ENCODE results near the gene IGSF9. TPM values are rescaled to one million over a fixed set of nuclear protein-coding genes. Genes with fewer than 3 reads are reported as not detected.

Gene IGSF9
- polyA plus RNA-seq, 1 experiment: not detected

DNA sequence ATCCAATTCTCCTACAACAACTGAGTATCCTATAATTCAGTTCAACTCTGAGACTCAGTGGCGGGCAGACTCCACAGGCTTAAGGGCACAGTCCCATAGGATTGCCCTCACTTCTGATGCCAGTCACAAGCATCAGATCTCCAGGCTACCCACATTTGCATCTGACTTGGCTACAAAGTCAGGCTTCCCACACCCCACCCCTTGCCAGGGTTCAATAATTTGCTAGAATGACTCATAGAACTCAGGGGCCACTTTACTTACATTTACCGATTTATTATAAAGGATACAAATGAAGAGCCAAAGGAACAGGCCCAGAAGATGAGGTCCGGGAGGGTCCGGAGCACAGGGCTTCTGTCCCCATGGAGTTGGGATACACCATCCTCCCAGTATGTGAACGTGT, 44.6 kb upstream of the IGSF9 start:
- Histone ChIP-seq H3K36me3 (ENCODE audit: control insufficient read depth, insufficient read depth, low read length) (no peaks in the 10 kb centered on the region), H3K4me3 (ENCODE audit: low read depth, low read length) (no peak overlapping the region), H3K27me3 (ENCODE audit: control insufficient read depth, insufficient read depth, low read length) (no peaks in the 10 kb centered on the region; the same call in 1 of the 2 replicates)
- ChIA-PET POLR2A (no interaction called here), CTCF (interaction anchor here (0.8 kb wide), 1 partner anchor 15 kb away, joined by 4 read pairs; no protein-coding TSS in a partner anchor)
- no peak for DNase-seq (ENCODE audit: low read depth)
- no peak for TF ChIP-seq CTCF (IDR thresholded peaks at IDR 0.05; ENCODE audit: insufficient read depth, low read depth, low read length)

DNA sequence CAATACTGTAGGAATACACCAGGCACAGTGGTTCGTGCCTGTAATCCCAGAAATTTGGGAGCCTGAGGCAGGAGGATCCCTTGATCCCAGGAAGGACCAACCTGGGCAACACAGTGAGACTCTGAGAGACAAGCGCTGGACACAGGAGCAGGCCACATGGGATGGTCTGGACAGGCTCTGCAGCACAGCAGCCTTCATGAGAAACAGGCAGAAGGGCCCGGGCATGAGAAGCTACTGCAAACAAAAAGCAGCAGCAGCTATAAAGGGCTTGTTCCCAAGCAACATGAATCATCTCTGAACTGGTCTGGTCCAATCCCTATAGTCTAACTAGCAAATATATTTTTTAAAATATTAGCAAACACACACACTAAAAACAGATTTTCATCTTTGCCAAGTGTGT, 44.2 kb upstream of the IGSF9 start:
- TF ChIP-seq CTCF (IDR thresholded peaks at IDR 0.05; ENCODE audit: insufficient read depth, low read depth, low read length): no peak
- ChIA-PET POLR2A (no interaction called here), CTCF (interaction anchor here (2.0 kb wide), 1 partner anchor 17 kb away, joined by 9 read pairs; no protein-coding TSS in a partner anchor)
- Histone ChIP-seq H3K36me3 (ENCODE audit: control insufficient read depth, insufficient read depth, low read length) (no peaks in the 10 kb centered on the region), H3K27me3 (ENCODE audit: control insufficient read depth, insufficient read depth, low read length) (no peaks in the 10 kb centered on the region; the same call in 1 of the 2 replicates), H3K4me3 (ENCODE audit: low read depth, low read length) (no peak overlapping the region)
- no peak for DNase-seq (ENCODE audit: low read depth)

GRCh38 chr1:159988006-159988405, 42.6 kb upstream of the IGSF9 start:
- POLR2A ChIA-PET: no interaction called here
- H3K27me3 ChIP-seq (ENCODE audit: control insufficient read depth, insufficient read depth, low read length): peaks cover 2% of the 10 kb centered on the region
- CTCF ChIA-PET: interaction anchor here (1.1 to 2.0 kb wide), 2 partner anchors 18 to 189 kb away, joined by 3 to 9 read pairs; no protein-coding TSS in a partner anchor
- no peak overlapping the region for H3K4me3 ChIP-seq (ENCODE audit: low read depth, low read length)
- no peaks in the 10 kb centered on the region for H3K36me3 ChIP-seq (ENCODE audit: control insufficient read depth, insufficient read depth, low read length)
- no peak for DNase-seq (ENCODE audit: low read depth)
- no peak for TF ChIP-seq CTCF (IDR thresholded peaks at IDR 0.05; ENCODE audit: insufficient read depth, low read depth, low read length)

DNA sequence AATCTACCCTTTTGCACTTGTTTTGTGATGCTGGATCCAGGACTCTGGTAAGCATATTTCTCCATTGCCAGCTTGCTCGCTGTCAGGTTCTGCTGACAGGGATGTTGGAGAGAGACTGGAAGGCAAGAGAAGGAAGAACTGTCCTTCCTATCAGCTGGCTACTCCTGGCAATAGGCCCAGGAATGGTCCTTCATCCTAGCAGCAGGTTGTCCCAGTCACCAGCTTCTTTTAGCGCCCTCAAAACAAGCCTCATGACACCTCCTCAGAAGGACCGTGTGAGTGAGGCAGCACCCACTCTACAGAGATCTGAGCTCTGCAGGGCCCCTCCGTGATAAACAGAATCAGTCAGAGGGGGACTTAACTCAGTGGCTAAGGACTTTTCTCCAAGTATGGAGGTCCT, 41.8 kb upstream of the IGSF9 start:
- Histone ChIP-seq H3K4me3 (ENCODE audit: low read depth, low read length) (no peak overlapping the region), H3K36me3 (ENCODE audit: control insufficient read depth, insufficient read depth, low read length) (no peaks in the 10 kb centered on the region), H3K27me3 (ENCODE audit: control insufficient read depth, insufficient read depth, low read length) (peaks cover 2% of the 10 kb centered on the region)
- POLR2A ChIA-PET: no interaction called here
- CTCF ChIA-PET: interaction anchor here (0.9 to 2.4 kb wide), 3 partner anchors 8 to 49 kb away, joined by 3 to 10 read pairs (median 3); no protein-coding TSS in a partner anchor
- TF ChIP-seq CTCF (IDR thresholded peaks at IDR 0.05; ENCODE audit: insufficient read depth, low read depth, low read length): no peak
- DNase-seq (ENCODE audit: low read depth): no peak

GRCh38 chr1:159986531-159986930, 41.1 kb upstream of the IGSF9 start:
- peaks cover 2% of the 10 kb centered on the region for H3K27me3 ChIP-seq (ENCODE audit: control insufficient read depth, insufficient read depth, low read length)
- TF ChIP-seq CTCF (IDR thresholded peaks at IDR 0.05; ENCODE audit: insufficient read depth, low read depth, low read length): no peak
- DNase-seq (ENCODE audit: low read depth): no peak
- POLR2A ChIA-PET: no interaction called here
- CTCF ChIA-PET: interaction anchor here (0.9 to 2.4 kb wide), 3 partner anchors 9 to 48 kb away, joined by 3 to 10 read pairs (median 3); no protein-coding TSS in a partner anchor
- H3K36me3 ChIP-seq (ENCODE audit: control insufficient read depth, insufficient read depth, low read length): no peaks in the 10 kb centered on the region
- no peak overlapping the region for H3K4me3 ChIP-seq (ENCODE audit: low read depth, low read length)

All from BJ (cell line).